HepG2 (cell line): ENCODE results near the gene OR5K2.

ENCODE experiments used
- CEBPZ ChIP-seq: IDR thresholded peaks from 2 replicates; pipeline ENCODE4 v1.6.1; 2012; ENCODE audit warnings: low read length, improper control_type of control experiment
- CTCF ChIP-seq: sonication (generic); formaldehyde crosslinking; IDR thresholded peaks from 2 replicates; pipeline ENCODE4 v1.5.0; 2020; ENCODE audit warnings: mild to moderate bottlenecking, missing genetic modification reagents, moderate library complexity
- FOXK2 ChIP-seq: fragments of 450-650 bp; IDR thresholded peaks from 2 replicates; pipeline ENCODE4 v1.6.1; 2016
- NFE2L2 ChIP-seq: fragments of 150-350 bp; IDR thresholded peaks from 2 replicates; pipeline ENCODE4 v1.6.1; 2014; ENCODE audit warnings: low read length
- NFRKB ChIP-seq: fragments of 450-650 bp; IDR thresholded peaks from 2 replicates; pipeline ENCODE4 v1.6.1; 2017

GRCh38 chr3:98521897-98522543 lies 24.5 kb downstream of the OR5K2 start:
- no peak for TF ChIP-seq FOXK2
- TF ChIP-seq CTCF (CRISPR knock-in tag), result no peak
- TF ChIP-seq NFRKB, result no peak
- TF ChIP-seq CEBPZ, result no peak
- no peak for TF ChIP-seq NFE2L2
